ENCODE data around the gene CCDC88A. TPM values are rescaled to one million over a fixed set of nuclear protein-coding genes. Genes with fewer than 3 reads are reported as not detected.

Gene CCDC88A, protein sequence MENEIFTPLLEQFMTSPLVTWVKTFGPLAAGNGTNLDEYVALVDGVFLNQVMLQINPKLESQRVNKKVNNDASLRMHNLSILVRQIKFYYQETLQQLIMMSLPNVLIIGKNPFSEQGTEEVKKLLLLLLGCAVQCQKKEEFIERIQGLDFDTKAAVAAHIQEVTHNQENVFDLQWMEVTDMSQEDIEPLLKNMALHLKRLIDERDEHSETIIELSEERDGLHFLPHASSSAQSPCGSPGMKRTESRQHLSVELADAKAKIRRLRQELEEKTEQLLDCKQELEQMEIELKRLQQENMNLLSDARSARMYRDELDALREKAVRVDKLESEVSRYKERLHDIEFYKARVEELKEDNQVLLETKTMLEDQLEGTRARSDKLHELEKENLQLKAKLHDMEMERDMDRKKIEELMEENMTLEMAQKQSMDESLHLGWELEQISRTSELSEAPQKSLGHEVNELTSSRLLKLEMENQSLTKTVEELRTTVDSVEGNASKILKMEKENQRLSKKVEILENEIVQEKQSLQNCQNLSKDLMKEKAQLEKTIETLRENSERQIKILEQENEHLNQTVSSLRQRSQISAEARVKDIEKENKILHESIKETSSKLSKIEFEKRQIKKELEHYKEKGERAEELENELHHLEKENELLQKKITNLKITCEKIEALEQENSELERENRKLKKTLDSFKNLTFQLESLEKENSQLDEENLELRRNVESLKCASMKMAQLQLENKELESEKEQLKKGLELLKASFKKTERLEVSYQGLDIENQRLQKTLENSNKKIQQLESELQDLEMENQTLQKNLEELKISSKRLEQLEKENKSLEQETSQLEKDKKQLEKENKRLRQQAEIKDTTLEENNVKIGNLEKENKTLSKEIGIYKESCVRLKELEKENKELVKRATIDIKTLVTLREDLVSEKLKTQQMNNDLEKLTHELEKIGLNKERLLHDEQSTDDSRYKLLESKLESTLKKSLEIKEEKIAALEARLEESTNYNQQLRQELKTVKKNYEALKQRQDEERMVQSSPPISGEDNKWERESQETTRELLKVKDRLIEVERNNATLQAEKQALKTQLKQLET (N-terminal part only)
- total RNA-seq (47.6 TPM), polyA plus RNA-seq (ENCODE audit: insufficient read depth, low read depth, low replicate concordance) (8.2 TPM)
- long read RNA-seq, donor 1, partial matches to known transcripts, result 0 of 1 reads
- long read RNA-seq, donor 1, other reads (novel, unspliced or antisense), result 0 of 1 reads
- long read RNA-seq, donor 2, full-length matches to known transcripts, result 3 of 12 reads
- long read RNA-seq, donor 2, partial matches to known transcripts, result 9 of 12 reads
- long read RNA-seq, donor 2, other reads (novel, unspliced or antisense), result 0 of 12 reads
- long read RNA-seq, donor 3, full-length matches to known transcripts, result 6 of 17 reads
- long read RNA-seq, donor 3, partial matches to known transcripts, result 11 of 17 reads
- long read RNA-seq, donor 3, other reads (novel, unspliced or antisense), result 0 of 17 reads
- long read RNA-seq, donor 4, partial matches to known transcripts, result 0 of 5 reads
- long read RNA-seq, donor 4, other reads (novel, unspliced or antisense), result 0 of 5 reads
- long read RNA-seq, donor 5, partial matches to known transcripts, result 0 of 1 reads
- long read RNA-seq, donor 5, other reads (novel, unspliced or antisense), result 0 of 1 reads
- long read RNA-seq, donor 6, partial matches to known transcripts, result 20 of 23 reads
- long read RNA-seq, donor 6, other reads (novel, unspliced or antisense), result 0 of 23 reads
- long read RNA-seq, donor 7, partial matches to known transcripts, result 8 of 11 reads
- long read RNA-seq, donor 7, other reads (novel, unspliced or antisense), result 3 of 11 reads
- long read RNA-seq, donor 8, partial matches to known transcripts, result 6 of 8 reads
- long read RNA-seq, donor 8, other reads (novel, unspliced or antisense), result 0 of 8 reads
- long read RNA-seq, donor 9, partial matches to known transcripts, result 0 of 1 reads
- long read RNA-seq, donor 9, other reads (novel, unspliced or antisense), result 0 of 1 reads
- long read RNA-seq, donor 10, partial matches to known transcripts, result 6 of 9 reads
- long read RNA-seq, donor 10, other reads (novel, unspliced or antisense), result 0 of 9 reads

DNA sequence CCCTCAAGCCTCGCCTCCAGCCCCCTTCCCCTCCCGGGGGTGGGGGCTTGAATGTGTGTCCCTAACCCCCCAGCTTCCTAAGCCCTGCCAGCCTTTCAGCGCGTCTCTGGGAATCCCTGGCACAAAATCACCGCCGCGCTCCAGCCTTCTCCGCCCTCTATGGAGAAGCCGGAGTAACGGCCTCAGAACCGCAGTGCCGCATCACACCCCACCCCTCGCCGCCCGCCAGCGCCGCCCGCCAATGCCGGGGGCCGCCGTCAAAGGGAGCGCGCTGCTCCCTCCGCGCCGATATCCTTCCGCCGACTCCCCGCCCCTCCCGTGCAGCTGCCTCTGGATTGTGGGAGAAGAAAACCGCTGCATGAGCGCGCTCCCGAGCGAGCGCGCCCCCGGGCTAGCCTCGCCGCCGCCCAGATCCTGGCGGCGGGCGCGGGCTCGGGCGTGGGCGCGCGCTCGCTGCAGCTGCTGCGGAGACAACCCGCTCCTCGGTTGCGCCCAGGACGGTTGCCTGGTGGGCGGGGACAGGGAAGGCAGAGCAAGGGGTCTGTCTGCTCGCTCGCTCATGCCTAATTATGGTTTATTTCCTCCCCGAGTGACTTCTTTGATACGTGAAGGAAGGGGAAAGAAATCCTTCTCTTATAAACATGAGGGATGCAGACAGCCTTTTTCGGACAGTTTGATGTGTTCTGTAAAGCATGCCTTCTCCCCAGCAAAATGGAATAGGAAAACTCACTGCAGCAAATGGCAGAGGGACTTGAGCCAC is at the start of gene CCDC88A:
TSS of gene CCDC88A (minus strand) at position 178 of the 760 bp plus-strand sequence. CDS start 777 bp downstream, outside the sequence.
- no peaks in the 10 kb centered on the region for H3K4me1 ChIP-seq (ENCODE audit: control insufficient read depth in 2 of 3, insufficient read depth in 2 of 3, low read depth in 1 of 3, low read length in 3 of 3)
- DNase-seq (peak; percentile 98 to 99 (median 99)), FAIRE-seq (no peak)
- intact Hi-C loops (cut with DNase I), result no loop called here
- H3K9me3 ChIP-seq (ENCODE audit: control insufficient read depth in 2 of 3, insufficient read depth in 1 of 3, low read length in 3 of 3), result no peaks in the 10 kb centered on the region
- H3K27ac ChIP-seq (ENCODE audit: low read depth in 2 of 2, low read length in 2 of 2), result peak within 1 kb of the TSS; percentile 68 to 77
- H3K4me3 ChIP-seq (ENCODE audit: low read length in 3 of 3), result peak within 1 kb of the TSS; percentile 91 to 96 (median 93)
- TF ChIP-seq, protein P1, sequence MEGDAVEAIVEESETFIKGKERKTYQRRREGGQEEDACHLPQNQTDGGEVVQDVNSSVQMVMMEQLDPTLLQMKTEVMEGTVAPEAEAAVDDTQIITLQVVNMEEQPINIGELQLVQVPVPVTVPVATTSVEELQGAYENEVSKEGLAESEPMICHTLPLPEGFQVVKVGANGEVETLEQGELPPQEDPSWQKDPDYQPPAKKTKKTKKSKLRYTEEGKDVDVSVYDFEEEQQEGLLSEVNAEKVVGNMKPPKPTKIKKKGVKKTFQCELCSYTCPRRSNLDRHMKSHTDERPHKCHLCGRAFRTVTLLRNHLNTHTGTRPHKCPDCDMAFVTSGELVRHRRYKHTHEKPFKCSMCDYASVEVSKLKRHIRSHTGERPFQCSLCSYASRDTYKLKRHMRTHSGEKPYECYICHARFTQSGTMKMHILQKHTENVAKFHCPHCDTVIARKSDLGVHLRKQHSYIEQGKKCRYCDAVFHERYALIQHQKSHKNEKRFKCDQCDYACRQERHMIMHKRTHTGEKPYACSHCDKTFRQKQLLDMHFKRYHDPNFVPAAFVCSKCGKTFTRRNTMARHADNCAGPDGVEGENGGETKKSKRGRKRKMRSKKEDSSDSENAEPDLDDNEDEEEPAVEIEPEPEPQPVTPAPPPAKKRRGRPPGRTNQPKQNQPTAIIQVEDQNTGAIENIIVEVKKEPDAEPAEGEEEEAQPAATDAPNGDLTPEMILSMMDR (IDR thresholded peaks at IDR 0.05; ENCODE audit: borderline replicate concordance, extremely low read depth, insufficient read depth), result no peak
- H3K36me3 ChIP-seq (ENCODE audit: control insufficient read depth in 2 of 3, insufficient read depth in 3 of 3, low read length in 3 of 3), result no peaks in the 10 kb centered on the region
- no peaks in the 10 kb centered on the region for H3K27me3 ChIP-seq (ENCODE audit: control insufficient read depth, insufficient read depth, low read length)
- peak within 1 kb of the TSS; percentile 78 to 90 (median 82) for H3K9ac ChIP-seq (ENCODE audit: low read length in 3 of 3)

DNA sequence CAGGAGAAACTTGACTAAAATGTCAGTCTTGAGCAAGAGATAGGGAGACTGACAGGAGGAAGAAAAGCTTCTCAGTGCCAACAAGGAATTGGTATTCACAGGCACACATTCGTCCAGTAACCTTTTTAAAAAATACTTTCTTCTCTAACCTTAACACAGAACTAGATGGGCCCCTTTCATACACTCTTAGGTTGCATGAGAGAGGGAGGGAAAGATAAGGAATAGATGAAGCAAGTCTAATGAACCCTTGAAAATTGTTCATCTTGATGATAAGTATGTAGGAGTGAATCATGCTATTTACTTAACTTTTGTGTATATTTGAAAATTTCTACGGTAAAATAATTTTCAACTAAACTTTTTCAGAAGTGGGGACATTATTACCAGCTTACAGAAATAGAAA is 42.0 kb upstream of the CCDC88A start:
- Histone ChIP-seq H3K9ac (ENCODE audit: low read length in 3 of 3) (no peak overlapping the region), H3K9me3 (ENCODE audit: control insufficient read depth in 2 of 3, insufficient read depth in 1 of 3, low read length in 3 of 3) (no peaks in the 10 kb centered on the region), H3K27ac (ENCODE audit: low read depth in 2 of 2, low read length in 2 of 2) (no peak overlapping the region), H3K27me3 (ENCODE audit: control insufficient read depth, insufficient read depth, low read length) (no peaks in the 10 kb centered on the region), H3K4me3 (ENCODE audit: low read length in 3 of 3) (no peak overlapping the region), H3K36me3 (ENCODE audit: control insufficient read depth in 2 of 3, insufficient read depth in 3 of 3, low read length in 3 of 3) (no peaks in the 10 kb centered on the region), H3K4me1 (ENCODE audit: control insufficient read depth in 2 of 3, insufficient read depth in 2 of 3, low read depth in 1 of 3, low read length in 3 of 3) (no peaks in the 10 kb centered on the region)
- TF ChIP-seq, protein P1 (IDR thresholded peaks at IDR 0.05; ENCODE audit: borderline replicate concordance, extremely low read depth, insufficient read depth), result no peak
- DNase-seq, result no peak
- FAIRE-seq, result no peak
- intact Hi-C loops (cut with DNase I), result no loop called here
